ENCODE data around the gene GREB1L. TPM values are rescaled to one million over a fixed set of nuclear protein-coding genes. Genes with fewer than 3 reads are reported as not detected.

The GREB1L gene
- total and polyA plus RNA-seq, 5 donors from 2014 or later = 0.05 to 0.10 TPM; not detected in 3

DNA sequence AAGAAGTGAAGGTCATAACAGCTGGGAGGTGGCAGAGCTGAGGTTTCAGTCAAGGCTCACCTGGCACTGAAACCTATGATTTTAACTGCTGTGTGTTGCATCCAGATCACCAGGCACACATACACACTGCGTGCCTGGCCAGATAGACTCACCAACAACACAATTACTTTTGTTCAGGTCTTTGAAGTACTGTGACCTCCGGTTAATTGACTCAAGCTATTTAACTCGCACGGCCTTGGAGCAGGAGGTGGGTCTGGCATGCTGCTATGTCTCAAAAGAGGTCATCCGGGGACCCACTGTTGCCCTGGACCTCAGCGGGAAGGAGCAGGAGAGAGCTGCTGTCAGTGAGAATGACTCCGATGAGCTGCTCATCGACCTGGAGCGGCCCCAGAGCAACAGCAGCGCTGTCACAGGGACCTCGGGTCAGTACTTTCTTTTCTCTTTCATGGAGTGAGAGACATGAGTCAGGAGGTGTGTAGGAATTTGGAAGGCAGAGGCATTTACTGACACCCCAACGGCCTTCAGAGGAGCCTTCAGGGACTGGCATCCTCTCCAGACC is 254.3 kb downstream of the GREB1L start:
- ATAC-seq (ENCODE audit: low read depth in 2 of 2) = no peak
- no peaks in the 10 kb centered on the region for H3K4me1 ChIP-seq (ENCODE audit: control insufficient read depth, insufficient read depth, low read length, poor library complexity, severe bottlenecking)
- H3K4me3 ChIP-seq (ENCODE audit: low read depth, low read length) = no peak overlapping the region
- H3K9me3 Mint-ChIP-seq = peaks cover 0 to 1% (median 0%) of the 10 kb centered on the region in 7 donors
- no peaks in the 10 kb centered on the region for H3K36me3 ChIP-seq (ENCODE audit: control insufficient read depth, insufficient read depth, low read length)
- no peaks in the 10 kb centered on the region for H3K36me3 Mint-ChIP-seq
- H3K9me3 ChIP-seq (ENCODE audit: control insufficient read depth in 2 of 2, low read length in 2 of 2) = no peaks in the 10 kb centered on the region
- H3K27ac Mint-ChIP-seq = peak overlapping the region in 1 of 3 donors; percentile 2
- peaks cover 0 to 2% (median 0%) of the 10 kb centered on the region in 4 donors for H3K4me1 Mint-ChIP-seq
- no peak overlapping the region for H3K27ac ChIP-seq (ENCODE audit: insufficient read depth, low read length, poor library complexity, severe bottlenecking)
- no peak for DNase-seq
- H3K27me3 Mint-ChIP-seq = peaks cover 14% of the 10 kb centered on the region
- peak overlapping the region in 1 of 4 donors; percentile 44 for H3K4me3 Mint-ChIP-seq
- H3K27me3 ChIP-seq (ENCODE audit: control insufficient read depth, insufficient read depth, low read length) = peaks cover 2% of the 10 kb centered on the region

DNA sequence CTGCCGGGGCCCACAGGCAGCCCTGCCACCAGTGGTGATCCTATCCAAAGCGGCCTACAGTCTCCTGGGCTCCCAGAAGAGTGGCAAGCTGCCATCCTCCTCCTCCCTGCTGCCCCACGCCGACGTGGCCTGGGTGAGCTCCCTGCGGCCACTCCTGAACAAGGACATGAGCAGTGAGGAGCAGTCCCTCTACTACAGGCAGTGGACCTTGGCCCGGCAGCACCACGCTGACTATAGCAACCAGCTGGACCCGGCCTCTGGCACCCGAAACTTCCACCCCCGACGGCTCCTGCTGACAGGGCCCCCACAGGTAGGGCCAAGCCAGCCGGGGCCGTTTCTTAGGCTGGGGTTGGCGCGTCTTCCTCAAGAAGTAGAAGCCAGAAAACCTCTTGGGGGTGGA is 258.0 kb downstream of the GREB1L start:
- no peaks in the 10 kb centered on the region for H3K36me3 Mint-ChIP-seq
- H3K9me3 ChIP-seq (ENCODE audit: control insufficient read depth in 2 of 2, low read length in 2 of 2) = no peaks in the 10 kb centered on the region
- ATAC-seq (ENCODE audit: low read depth in 2 of 2) = no peak

DNA sequence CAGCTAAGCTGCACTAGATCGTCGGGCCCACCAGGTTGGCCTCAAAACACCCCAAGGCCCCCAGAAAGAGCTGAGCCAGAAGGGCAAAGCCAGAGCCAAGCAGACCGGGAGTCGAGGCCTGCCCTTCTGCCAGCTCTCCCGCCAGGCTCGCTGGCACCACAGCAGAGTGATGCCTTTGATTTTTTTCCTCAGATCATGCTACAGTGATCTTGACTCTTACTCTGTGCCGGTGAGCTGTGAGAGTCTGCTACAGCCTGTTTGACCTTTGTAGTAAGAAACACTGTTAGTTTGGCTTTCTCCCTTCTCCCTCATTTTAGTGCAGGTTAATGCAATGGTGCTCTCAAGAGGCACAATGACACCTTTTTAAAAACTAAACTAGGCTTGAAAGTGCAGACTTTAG is 260.6 kb downstream of the GREB1L start:
- Mint-ChIP-seq H3K9me3 (peaks cover 0 to 1% (median 0%) of the 10 kb centered on the region in 7 donors), H3K4me3 (no peak overlapping the region), H3K36me3 (no peaks in the 10 kb centered on the region), H3K27me3 (no peaks in the 10 kb centered on the region), H3K27ac (no peak overlapping the region), H3K4me1 (no peaks in the 10 kb centered on the region)
- Histone ChIP-seq H3K4me3 (ENCODE audit: low read depth, low read length) (no peak overlapping the region), H3K27ac (ENCODE audit: insufficient read depth, low read length, poor library complexity, severe bottlenecking) (no peak overlapping the region), H3K9me3 (ENCODE audit: control insufficient read depth in 2 of 2, low read length in 2 of 2) (no peaks in the 10 kb centered on the region), H3K27me3 (ENCODE audit: control insufficient read depth, insufficient read depth, low read length) (no peaks in the 10 kb centered on the region), H3K4me1 (ENCODE audit: control insufficient read depth, insufficient read depth, low read length, poor library complexity, severe bottlenecking) (no peaks in the 10 kb centered on the region), H3K36me3 (ENCODE audit: control insufficient read depth, insufficient read depth, low read length) (no peaks in the 10 kb centered on the region)
- DNase-seq (no peak), ATAC-seq (ENCODE audit: low read depth in 2 of 2) (no peak)

More for the DNA sequence above, 258.0 kb downstream of the GREB1L start:
- no peak for DNase-seq
- H3K4me3 Mint-ChIP-seq = no peak overlapping the region
- H3K4me3 ChIP-seq (ENCODE audit: low read depth, low read length) = no peak overlapping the region
- no peak overlapping the region for H3K27ac ChIP-seq (ENCODE audit: insufficient read depth, low read length, poor library complexity, severe bottlenecking)
- H3K27me3 ChIP-seq (ENCODE audit: control insufficient read depth, insufficient read depth, low read length) = no peaks in the 10 kb centered on the region
- no peaks in the 10 kb centered on the region for H3K36me3 ChIP-seq (ENCODE audit: control insufficient read depth, insufficient read depth, low read length)
- H3K27ac Mint-ChIP-seq = no peak overlapping the region
- peaks cover 8% of the 10 kb centered on the region for H3K27me3 Mint-ChIP-seq
- peaks cover 0 to 1% (median 0%) of the 10 kb centered on the region in 7 donors for H3K9me3 Mint-ChIP-seq
- no peaks in the 10 kb centered on the region for H3K4me1 Mint-ChIP-seq
- H3K4me1 ChIP-seq (ENCODE audit: control insufficient read depth, insufficient read depth, low read length, poor library complexity, severe bottlenecking) = no peaks in the 10 kb centered on the region

DNA sequence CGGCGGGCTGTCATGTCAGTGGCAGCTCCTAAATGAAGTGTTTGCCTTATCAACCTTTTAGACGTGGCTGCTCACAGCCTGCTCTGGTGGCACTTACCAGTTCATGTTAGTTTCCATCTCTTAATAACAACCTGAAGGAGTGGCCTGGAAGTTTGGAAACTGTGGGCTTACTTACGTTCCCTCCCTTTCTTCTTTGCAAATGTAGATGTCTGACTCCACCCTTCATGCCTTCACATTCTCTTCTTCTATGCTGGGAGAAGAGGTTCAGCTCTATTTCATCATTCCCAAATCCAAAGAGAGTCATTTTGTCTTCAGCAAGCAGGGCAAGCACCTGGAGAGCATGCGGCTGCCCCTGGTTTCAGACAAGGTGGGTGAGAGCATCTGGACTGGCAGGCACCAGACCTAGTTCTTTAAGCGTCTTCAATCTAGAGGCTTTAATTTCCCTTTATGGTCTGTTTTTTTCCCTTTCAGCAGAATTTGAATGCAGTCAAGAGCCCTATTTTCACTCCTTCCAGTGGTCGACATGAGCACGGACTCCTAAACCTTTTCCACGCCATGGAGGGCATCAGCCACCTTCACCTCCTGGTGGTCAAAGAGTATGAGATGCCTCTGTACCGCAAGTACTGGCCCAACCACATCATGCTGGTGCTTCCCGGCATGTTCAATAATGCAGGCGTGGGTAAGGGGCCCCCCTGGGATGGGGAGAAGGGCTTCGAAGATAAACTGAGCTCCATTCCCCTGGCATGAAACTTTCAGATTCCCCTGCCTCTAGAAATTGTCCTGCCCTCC is 266.1 kb downstream of the GREB1L start:
- peaks cover 0 to 4% (median 0%) of the 10 kb centered on the region in 4 donors for H3K4me1 Mint-ChIP-seq

DNA sequence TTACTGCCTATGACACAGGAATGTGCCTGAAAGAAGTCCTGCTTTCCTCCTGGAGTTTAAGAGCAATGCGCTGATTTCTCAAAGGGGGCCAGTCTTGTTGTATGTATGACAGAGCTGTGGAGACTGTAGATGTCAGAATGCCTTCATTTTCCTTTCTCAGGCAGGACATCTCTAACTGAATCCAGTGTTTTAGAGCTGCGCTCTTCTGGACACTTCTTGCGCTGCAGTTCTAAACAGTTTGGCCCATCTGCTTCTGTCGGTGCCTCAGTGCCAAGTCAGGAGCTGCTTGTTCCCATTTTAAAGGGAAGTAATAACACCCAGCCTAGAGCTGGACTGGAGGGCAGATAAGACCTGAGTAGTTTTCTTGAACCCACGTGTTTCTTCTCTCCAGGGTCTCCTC is 267.0 kb downstream of the GREB1L start:
- Mint-ChIP-seq H3K4me1 (peaks cover 0 to 4% (median under 1%) of the 10 kb centered on the region in 4 donors), H3K27ac (no peak overlapping the region), H3K27me3 (no peaks in the 10 kb centered on the region), H3K9me3 (peaks cover 0 to 3% (median 0%) of the 10 kb centered on the region in 7 donors), H3K4me3 (no peak overlapping the region), H3K36me3 (peaks cover 7% of the 10 kb centered on the region)
- no peak overlapping the region for H3K4me3 ChIP-seq (ENCODE audit: low read depth, low read length)
- H3K4me1 ChIP-seq (ENCODE audit: control insufficient read depth, insufficient read depth, low read length, poor library complexity, severe bottlenecking) = no peaks in the 10 kb centered on the region
- H3K27ac ChIP-seq (ENCODE audit: insufficient read depth, low read length, poor library complexity, severe bottlenecking) = no peak overlapping the region
- DNase-seq (no peak), ATAC-seq (ENCODE audit: low read depth in 2 of 2) (no peak)
- no peaks in the 10 kb centered on the region for H3K9me3 ChIP-seq (ENCODE audit: control insufficient read depth in 2 of 2, low read length in 2 of 2)
- no peaks in the 10 kb centered on the region for H3K27me3 ChIP-seq (ENCODE audit: control insufficient read depth, insufficient read depth, low read length)
- peaks cover 8% of the 10 kb centered on the region for H3K36me3 ChIP-seq (ENCODE audit: control insufficient read depth, insufficient read depth, low read length)

More for the DNA sequence above, 266.1 kb downstream of the GREB1L start:
- Histone ChIP-seq H3K36me3 (ENCODE audit: control insufficient read depth, insufficient read depth, low read length) (peaks cover under 1% of the 10 kb centered on the region), H3K27me3 (ENCODE audit: control insufficient read depth, insufficient read depth, low read length) (no peaks in the 10 kb centered on the region), H3K27ac (ENCODE audit: insufficient read depth, low read length, poor library complexity, severe bottlenecking) (no peak overlapping the region), H3K9me3 (ENCODE audit: control insufficient read depth in 2 of 2, low read length in 2 of 2) (no peaks in the 10 kb centered on the region), H3K4me3 (ENCODE audit: low read depth, low read length) (no peak overlapping the region), H3K4me1 (ENCODE audit: control insufficient read depth, insufficient read depth, low read length, poor library complexity, severe bottlenecking) (no peaks in the 10 kb centered on the region)
- Mint-ChIP-seq H3K4me3 (no peak overlapping the region), H3K9me3 (peaks cover 0 to 3% (median 0%) of the 10 kb centered on the region in 7 donors), H3K27me3 (no peaks in the 10 kb centered on the region), H3K27ac (no peak overlapping the region), H3K36me3 (no peaks in the 10 kb centered on the region)
- DNase-seq = no peak
- no peak for ATAC-seq (ENCODE audit: low read depth in 2 of 2)

DNA sequence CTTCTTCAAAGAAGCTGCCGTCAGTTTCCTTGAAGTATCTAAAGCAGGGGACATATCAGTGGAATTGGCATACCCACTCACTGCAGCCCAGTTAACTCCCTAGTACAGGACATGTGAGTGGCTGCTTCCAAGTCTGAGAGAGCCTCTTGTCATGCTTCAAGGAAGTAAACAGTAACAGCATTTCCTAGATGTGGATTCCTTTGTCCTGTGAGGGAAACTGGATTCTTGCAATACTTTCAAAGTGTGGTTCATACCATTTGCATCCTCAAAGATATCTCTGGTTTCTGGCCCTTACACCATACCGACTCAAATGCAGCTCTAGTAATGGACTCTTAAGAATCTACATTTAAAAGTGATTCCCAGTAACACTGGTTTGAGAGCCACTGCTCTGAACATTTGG is 271.3 kb downstream of the GREB1L start:
- Histone ChIP-seq H3K36me3 (ENCODE audit: control insufficient read depth, insufficient read depth, low read length) (peaks cover 8% of the 10 kb centered on the region), H3K9me3 (ENCODE audit: control insufficient read depth in 2 of 2, low read length in 2 of 2) (no peaks in the 10 kb centered on the region), H3K27ac (ENCODE audit: insufficient read depth, low read length, poor library complexity, severe bottlenecking) (no peak overlapping the region), H3K4me1 (ENCODE audit: control insufficient read depth, insufficient read depth, low read length, poor library complexity, severe bottlenecking) (no peaks in the 10 kb centered on the region), H3K27me3 (ENCODE audit: control insufficient read depth, insufficient read depth, low read length) (no peaks in the 10 kb centered on the region), H3K4me3 (ENCODE audit: low read depth, low read length) (no peak overlapping the region)
- H3K36me3 Mint-ChIP-seq = peaks cover 17% of the 10 kb centered on the region
- DNase-seq (no peak), ATAC-seq (ENCODE audit: low read depth in 2 of 2) (no peak)
- no peaks in the 10 kb centered on the region for H3K27me3 Mint-ChIP-seq
- peaks cover 0 to 4% (median 2%) of the 10 kb centered on the region in 4 donors for H3K4me1 Mint-ChIP-seq
- no peak overlapping the region for H3K4me3 Mint-ChIP-seq
- H3K27ac Mint-ChIP-seq = no peak overlapping the region
- peaks cover 0 to 3% (median 0%) of the 10 kb centered on the region in 7 donors for H3K9me3 Mint-ChIP-seq

DNA sequence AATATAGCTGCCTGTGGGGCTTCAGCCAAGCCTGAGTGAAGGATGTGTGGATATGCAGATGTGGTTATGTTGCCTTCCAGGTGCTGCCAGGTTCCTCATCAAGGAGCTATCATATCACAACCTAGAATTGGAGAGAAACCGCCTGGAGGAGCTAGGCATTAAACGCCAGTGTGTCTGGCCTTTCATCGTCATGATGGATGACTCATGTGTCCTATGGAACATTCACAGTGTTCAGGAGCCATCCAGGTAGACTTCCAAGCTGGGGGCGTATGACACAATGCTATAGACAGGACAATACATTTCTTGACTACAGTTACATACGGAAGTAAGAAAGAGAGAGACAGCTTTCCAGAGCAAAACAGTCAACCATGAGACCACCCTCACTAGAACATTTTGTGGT is 271.7 kb downstream of the GREB1L start:
- Histone ChIP-seq H3K27me3 (ENCODE audit: control insufficient read depth, insufficient read depth, low read length) (no peaks in the 10 kb centered on the region), H3K27ac (ENCODE audit: insufficient read depth, low read length, poor library complexity, severe bottlenecking) (no peak overlapping the region), H3K9me3 (ENCODE audit: control insufficient read depth in 2 of 2, low read length in 2 of 2) (no peaks in the 10 kb centered on the region), H3K36me3 (ENCODE audit: control insufficient read depth, insufficient read depth, low read length) (peaks cover 8% of the 10 kb centered on the region), H3K4me1 (ENCODE audit: control insufficient read depth, insufficient read depth, low read length, poor library complexity, severe bottlenecking) (no peaks in the 10 kb centered on the region), H3K4me3 (ENCODE audit: low read depth, low read length) (no peak overlapping the region)
- Mint-ChIP-seq H3K36me3 (peaks cover 19% of the 10 kb centered on the region), H3K27ac (no peak overlapping the region), H3K4me3 (no peak overlapping the region), H3K9me3 (peaks cover 0 to 3% (median 0%) of the 10 kb centered on the region in 7 donors), H3K4me1 (peaks cover 0 to 4% (median 2%) of the 10 kb centered on the region in 4 donors), H3K27me3 (no peaks in the 10 kb centered on the region)
- ATAC-seq (ENCODE audit: low read depth in 2 of 2) (no peak), DNase-seq (no peak)
